SK-N-SH (cell line): Measurements from ENCODE around the gene DDX42. TPM values are rescaled to one million over a fixed set of nuclear protein-coding genes. Genes with fewer than 3 reads are reported as not detected.

ENCODE experiments used
- EP300 ChIP-seq, 2 experiments: IDR thresholded peaks; 2 replicates each; pipeline versions ENCODE4 v1.4.0 to v1.6.1; 2012; ENCODE audit warnings: borderline replicate concordance in 1 of 2, low read depth in 1 of 2, low read length in 1 of 2
- EZH2phosphoT487 ChIP-seq: fragments of 200-600 bp; sonication (generic); IDR thresholded peaks from 2 replicates; pipeline ENCODE4 v1.6.1; 2017; ENCODE audit warnings: low read depth, mixed run types, mild to moderate bottlenecking, antibody characterized with exemption, moderate library complexity, borderline replicate concordance
- FOSL2 ChIP-seq: IDR thresholded peaks from 2 replicates; pipeline ENCODE4 v1.4.0; 2012; ENCODE audit warnings: low read depth, mild to moderate bottlenecking, moderate library complexity, borderline replicate concordance
- FOXJ3 ChIP-seq: sonication (generic); formaldehyde crosslinking; IDR thresholded peaks from 2 replicates; pipeline ENCODE4 v1.5.1; 2020; ENCODE audit warnings: mild to moderate bottlenecking, missing genetic modification reagents
- GATA2 ChIP-seq: sonication (generic); formaldehyde crosslinking; IDR thresholded peaks from 2 replicates; pipeline ENCODE4 v1.5.0; 2020; ENCODE audit warnings: mild to moderate bottlenecking, missing genetic modification reagents
- JUND ChIP-seq: IDR thresholded peaks from 2 replicates; pipeline ENCODE4 v1.4.0; 2012
- MAX ChIP-seq: IDR thresholded peaks from 2 replicates; pipeline ENCODE4 v1.4.0; 2012; ENCODE audit warnings: low read depth
- NRF1 ChIP-seq: IDR thresholded peaks from 2 replicates; pipeline ENCODE4 v1.6.1; 2012; ENCODE audit warnings: low read depth, mild to moderate bottlenecking, low read length
- RAD21 ChIP-seq: IDR thresholded peaks from 2 replicates; pipeline ENCODE4 v1.6.1; 2012; ENCODE audit warnings: mild to moderate bottlenecking, low read length
- RCOR1 ChIP-seq: fragments of 150-350 bp; IDR thresholded peaks from 2 replicates; pipeline ENCODE4 v1.6.1; 2017; ENCODE audit warnings: antibody characterized with exemption, low read length
- RFX5 ChIP-seq: IDR thresholded peaks from 2 replicates; pipeline ENCODE4 v1.6.1; 2012; ENCODE audit warnings: mild to moderate bottlenecking, improper control_type of control experiment, low read length
- RXRA ChIP-seq: IDR thresholded peaks from 2 replicates; pipeline ENCODE4 v1.4.0; 2012; ENCODE audit warnings: low read depth, mild to moderate bottlenecking, borderline replicate concordance
- TCF12 ChIP-seq: IDR thresholded peaks from 2 replicates; pipeline ENCODE4 v1.4.0; 2012
- TEAD4 ChIP-seq: IDR thresholded peaks from 2 replicates; pipeline ENCODE4 v1.4.0; 2012; ENCODE audit warnings: mild to moderate bottlenecking, borderline replicate concordance; ENCODE audit not compliant: insufficient read depth
- USF1 ChIP-seq: IDR thresholded peaks from 2 replicates; pipeline ENCODE4 v1.4.0; 2012; ENCODE audit warnings: low read depth, borderline replicate concordance
- USF2 ChIP-seq: fragments of 150-350 bp; IDR thresholded peaks from 2 replicates; pipeline ENCODE4 v1.6.1; 2017; ENCODE audit warnings: antibody characterized with exemption, low read length, low read depth, borderline replicate concordance
- ZBTB33 ChIP-seq: IDR thresholded peaks from 2 replicates; pipeline ENCODE4 v1.4.0; 2012; ENCODE audit warnings: low read depth, borderline replicate concordance
- polyA plus RNA-seq, 3 experiments: library from polyadenylated mRNA; depleted of rRNA; stranded (reverse); fragments of >200 nt; gene quantifications; 2 replicates each; pipeline ENCODE4 v1.2.3, GENCODE V29; 2012
- TF ChIP-seq, protein P1 (sequence below): IDR thresholded peaks from 2 replicates; pipeline ENCODE4; 2012

Gene DDX42
- polyA plus RNA-seq, 1 of the 3 experiments (the other 2 are of a cell fraction) = 115 TPM

- TF ChIP-seq USF2 = 0 out of 2 replicates have a peak, but pooled peaks have one; percentile 22
- TF ChIP-seq FOXJ3 = no peak
- TF ChIP-seq ZBTB33 = no peak; the same call in 1 of the 2 replicates
- TF ChIP-seq RXRA = no peak
- TF ChIP-seq, protein P1, sequence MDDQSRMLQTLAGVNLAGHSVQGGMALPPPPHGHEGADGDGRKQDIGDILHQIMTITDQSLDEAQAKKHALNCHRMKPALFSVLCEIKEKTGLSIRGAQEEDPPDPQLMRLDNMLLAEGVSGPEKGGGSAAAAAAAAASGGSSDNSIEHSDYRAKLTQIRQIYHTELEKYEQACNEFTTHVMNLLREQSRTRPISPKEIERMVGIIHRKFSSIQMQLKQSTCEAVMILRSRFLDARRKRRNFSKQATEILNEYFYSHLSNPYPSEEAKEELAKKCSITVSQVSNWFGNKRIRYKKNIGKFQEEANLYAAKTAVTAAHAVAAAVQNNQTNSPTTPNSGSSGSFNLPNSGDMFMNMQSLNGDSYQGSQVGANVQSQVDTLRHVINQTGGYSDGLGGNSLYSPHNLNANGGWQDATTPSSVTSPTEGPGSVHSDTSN = 0 out of 2 replicates have a peak, but pooled peaks have one; percentile 7
- TF ChIP-seq RAD21 = peak; percentile 77
- no peak for TF ChIP-seq EZH2phosphoT487
- no peak for TF ChIP-seq NRF1
- TF ChIP-seq FOSL2 = no peak
- TF ChIP-seq GATA2 (CRISPR knock-in tag) = no peak
- TF ChIP-seq TCF12 = no peak
- TF ChIP-seq JUND = no peak
- no peak for TF ChIP-seq TEAD4
- peak; percentile 78 for TF ChIP-seq MAX
- peak in 1 of 2 experiments; percentile 15; a peak in 1 of 4 replicates for TF ChIP-seq EP300 (IDR thresholded peaks at IDR 0.05; ENCODE audit: borderline replicate concordance in 1 of 2, low read depth in 1 of 2, low read length in 1 of 2)
- no peak for TF ChIP-seq RFX5
- peak; percentile 66 for TF ChIP-seq RCOR1
- TF ChIP-seq USF1 = no peak
- TF ChIP-seq, all 33 proteins: peak for 14
These were observed 60.6 kb downstream of the DDX42 start (continued) for GRCh38 chr17:63834431-63835166.
